NCI-H446 treated with DMSO at 0.1 percent for 48 hours (cell line): ENCODE results near the gene UBE4B.
A peak's percentile ranks its signal among the peaks of the same experiment; 100 is the strongest.
"Not testable (repeated sequence)": the region's sequence is repeated elsewhere in the genome, so short reads cannot be mapped to it uniquely, and the experiment has no call there.

ENCODE experiments used
- DNase-seq: peaks from one replicate; lab custom pipeline; 2025; lab: John Stamatoyannopoulos, UW

UBE4B gene

DNA sequence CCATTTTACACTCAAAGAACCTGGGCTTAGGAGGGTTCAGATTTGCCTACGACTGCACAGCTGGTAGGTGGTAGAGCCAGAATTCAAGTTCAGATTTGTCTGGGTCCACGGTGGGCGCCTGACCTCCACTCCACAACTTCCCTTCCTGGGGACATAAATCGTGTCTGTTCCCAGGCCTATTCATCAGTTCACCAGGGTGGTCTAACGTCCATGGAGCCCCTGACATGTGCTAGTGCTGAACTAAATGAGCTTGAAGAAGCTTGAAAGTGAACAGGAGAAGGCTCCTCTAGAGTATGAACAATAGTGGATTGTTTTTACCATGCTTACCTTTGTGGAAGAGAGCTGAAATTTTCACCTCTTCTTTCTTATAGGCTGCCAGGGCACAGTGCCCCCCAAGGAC is 145.1 kb downstream of the UBE4B start:
- DNase-seq = no peak

- DNase-seq = no peak
Observed at GRCh38 chr1:10178597-10179405, 146.0 kb downstream of the UBE4B start.

DNA sequence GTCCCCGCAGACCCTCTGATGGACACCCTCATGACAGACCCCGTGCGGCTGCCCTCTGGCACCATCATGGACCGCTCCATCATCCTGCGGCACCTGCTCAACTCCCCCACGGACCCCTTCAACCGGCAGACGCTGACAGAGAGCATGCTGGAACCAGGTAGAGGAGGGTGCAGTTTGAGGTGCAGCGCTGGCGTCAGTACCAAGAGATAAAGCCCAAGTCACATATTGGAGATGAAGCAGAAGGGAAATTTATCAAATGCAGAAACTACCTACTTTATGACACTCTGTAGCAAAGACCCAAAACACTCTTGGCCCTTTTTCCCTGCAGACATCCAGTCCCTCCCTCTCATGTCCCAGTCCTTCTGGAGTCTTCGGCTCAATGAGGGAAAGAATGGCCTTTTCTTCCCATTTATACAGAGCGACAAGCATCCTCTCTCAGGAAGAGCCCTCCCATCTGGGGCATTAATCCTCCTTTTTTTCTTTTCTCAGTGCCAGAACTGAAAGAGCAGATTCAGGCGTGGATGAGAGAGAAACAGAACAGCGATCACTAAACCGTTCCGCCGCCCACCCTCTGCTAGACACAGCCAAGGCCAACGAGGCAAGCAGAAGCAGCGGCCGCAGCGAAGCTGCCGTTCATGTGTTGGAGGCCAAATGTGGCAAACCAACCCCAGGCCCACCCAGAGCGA is 146.8 kb downstream of the UBE4B start:
- DNase-seq = no peak

DNA sequence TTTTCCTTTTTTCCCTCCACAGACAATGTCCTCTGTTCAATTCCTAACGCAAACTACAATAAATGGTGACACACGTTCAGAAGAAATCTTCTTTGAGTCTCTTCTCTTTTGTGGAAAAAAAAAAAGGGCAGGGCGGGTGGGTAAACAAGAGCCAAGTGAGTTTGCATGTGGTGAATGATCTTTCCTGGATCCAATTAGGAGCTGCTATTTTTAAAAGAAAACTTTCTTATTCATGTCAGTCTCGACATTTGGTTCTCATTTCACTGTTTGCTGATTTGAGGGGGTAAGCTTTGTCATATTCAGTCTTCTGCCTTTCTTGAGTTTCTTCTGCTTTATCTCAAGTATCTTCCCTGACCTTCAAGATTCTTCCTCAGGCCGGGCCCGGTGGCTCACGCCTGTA is 148.4 kb downstream of the UBE4B start:
- no peak for DNase-seq

GRCh38 chr1:10185759-10186158 is 153.0 kb downstream of the UBE4B start:
- no peak for DNase-seq

DNA sequence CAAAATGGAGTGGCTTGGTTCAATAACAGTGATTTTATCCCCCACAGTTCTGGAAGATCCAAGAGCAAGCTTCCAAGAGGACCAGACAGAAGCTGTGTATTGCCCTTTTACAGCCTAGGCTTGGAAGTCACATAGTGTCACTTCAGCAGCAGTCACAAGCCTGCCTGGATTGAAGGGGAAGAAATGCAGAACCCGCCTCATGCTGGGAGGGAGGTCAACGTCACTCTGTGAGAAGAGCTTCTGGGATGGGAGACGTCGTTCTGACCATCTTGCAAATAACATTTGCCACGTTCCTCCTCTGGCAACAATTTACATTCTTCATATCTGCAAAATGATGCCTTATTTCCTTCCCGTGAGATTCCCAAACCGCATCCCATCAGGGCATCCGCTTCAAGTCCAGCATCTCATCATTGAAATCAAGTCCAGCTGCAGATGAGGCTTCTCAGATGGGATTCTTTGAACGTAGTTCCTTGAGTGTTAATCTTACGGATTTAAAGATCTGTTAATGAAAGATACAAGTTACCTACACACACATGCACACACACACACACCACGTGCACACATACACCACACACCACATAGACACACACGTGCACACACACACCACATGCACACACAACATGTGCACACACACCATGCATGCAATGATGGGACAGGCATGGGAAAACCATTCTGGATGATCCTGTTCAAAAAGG is 153.7 kb downstream of the UBE4B start:
- no peak for DNase-seq

GRCh38 chr1:10187026-10187334 is 154.2 kb downstream of the UBE4B start:
- no peak for DNase-seq

- no peak for DNase-seq
Observed at GRCh38 chr1:10188133-10188650, 155.4 kb downstream of the UBE4B start.

DNA sequence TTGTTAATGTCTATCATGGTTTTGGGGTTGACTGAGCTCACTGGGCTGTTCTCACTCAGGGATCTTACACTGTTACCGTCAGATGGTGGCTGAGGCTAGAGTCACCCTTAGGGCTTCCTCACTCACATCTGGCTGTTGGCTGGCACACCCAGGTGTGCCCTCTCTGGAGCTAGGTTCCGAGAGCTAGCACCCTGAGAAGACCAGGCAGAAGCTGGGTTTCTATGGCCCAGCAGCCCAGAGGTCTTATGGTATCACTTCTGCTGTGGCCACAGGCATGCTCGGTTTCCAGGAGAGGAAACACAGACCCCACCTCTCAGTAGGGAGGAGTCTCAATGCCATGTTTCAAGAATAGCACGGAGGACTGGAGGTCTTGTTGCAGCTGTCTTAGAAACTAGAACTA is 156.9 kb downstream of the UBE4B start:
- DNase-seq = no peak

DNA sequence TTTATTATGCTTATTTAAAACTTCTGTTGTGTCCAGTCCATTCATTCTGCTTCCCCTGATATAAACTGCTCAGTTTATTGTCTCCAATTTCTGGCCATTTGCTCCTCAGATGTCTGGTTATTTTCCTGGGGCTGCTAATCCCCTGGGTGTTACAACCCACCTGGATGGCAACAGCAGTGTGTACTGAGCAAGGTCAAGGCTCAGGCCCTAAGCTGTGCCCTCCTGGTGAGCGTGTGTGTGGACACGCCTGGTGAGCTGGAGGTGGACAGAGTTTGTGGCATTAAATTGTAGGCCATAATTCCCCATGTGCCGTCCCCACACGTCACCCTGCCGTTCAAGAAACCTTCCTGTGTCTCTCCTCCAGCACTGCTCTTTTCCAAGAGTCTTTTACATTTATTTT is 159.5 kb downstream of the UBE4B start:
- no peak for DNase-seq

DNA sequence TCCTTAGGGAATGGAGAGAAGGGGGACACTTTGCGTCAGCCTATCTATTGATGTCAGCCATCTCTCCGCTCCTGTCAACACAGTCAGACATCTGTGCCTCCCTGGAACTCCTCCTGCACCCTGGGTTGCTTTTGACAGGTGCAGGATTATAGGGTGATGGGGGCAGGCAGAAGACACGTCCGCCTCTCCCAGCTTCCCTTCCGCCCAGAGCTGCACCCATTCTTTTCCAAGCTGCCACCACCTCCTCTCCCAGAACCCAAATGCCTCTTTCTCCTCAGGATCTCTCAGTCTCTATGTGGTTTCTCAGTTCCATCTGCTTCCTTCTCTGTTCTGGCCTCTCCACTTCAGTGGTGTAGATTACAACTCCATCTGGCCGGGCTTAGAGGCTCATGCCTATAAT is 160.5 kb downstream of the UBE4B start:
- DNase-seq = no peak

DNA sequence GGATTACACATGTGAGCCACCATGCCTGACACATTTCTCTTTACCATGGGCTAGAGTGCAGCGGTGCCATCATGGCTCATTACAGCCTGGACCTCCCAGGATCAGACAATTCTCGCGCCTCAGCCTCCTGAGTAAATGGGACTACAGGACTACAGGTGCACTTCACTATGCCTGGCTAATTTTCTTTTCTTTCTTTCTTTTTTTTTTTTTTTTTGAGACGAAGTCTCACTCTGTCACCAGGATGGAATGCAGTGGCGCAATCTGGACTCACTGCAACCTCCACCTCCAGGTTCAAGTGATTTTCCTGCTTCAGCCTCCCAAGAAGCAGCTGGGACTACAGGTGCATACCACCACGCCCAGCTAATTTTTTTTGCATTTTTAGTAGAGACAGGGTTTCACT is 162.8 kb downstream of the UBE4B start:
- DNase-seq = no peak

GRCh38 chr1:10196976-10197375 is 164.2 kb downstream of the UBE4B start:
- DNase-seq = peak; percentile 70

DNA sequence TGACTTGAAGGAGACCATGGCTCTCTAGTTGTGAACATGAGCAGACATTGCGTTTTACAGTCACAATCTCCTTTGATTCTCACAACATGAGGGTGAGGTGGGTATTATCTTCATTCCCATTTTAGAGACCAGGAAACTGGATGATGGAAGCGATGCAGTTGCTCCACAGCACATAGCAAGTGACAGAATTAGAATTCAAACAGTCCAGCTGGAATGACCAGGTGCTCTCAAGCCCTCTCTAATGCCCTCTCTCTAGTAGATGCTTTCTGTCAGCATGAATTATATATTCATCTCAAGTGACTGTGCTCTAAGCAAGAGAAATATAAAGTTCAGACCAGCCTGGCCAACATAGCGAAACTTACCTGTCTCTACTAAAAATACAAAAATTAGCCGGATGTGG is 167.9 kb downstream of the UBE4B start:
- no peak for DNase-seq

DNA sequence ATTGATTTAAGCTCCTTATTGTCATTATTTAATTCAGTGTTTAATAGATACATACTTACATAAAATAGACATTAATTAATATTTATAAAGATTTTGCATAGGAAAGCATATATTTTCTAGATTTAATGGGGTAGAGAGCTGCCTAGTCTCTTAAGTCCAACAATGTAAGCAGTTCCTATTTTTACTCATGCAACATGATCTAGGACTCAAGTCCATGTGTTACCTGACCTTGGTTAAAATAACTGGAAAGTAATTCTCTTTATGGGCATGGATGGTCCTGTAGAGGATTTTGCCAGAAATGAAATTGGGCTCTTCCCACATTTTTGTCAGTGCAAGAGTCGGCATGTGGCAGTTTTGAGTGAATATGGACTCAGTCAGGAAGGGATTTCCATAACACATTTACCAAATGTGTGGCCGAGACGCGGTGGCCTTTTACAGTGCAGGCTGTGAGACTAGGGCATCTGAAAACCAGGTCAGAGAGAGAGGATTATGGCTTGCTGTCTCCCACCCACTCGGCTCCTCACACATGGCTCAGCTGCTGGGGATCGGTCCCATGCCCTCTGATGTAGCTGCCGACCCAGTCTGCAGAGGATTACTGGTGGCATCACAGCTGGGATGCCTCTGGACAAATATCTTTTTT is 171.4 kb downstream of the UBE4B start:
- DNase-seq = no peak

- not testable (repeated sequence) for DNase-seq
Observed at GRCh38 chr1:10205206-10205605, 172.4 kb downstream of the UBE4B start.

GRCh38 chr1:10207810-10208209 is 175.1 kb downstream of the UBE4B start:
- DNase-seq = no peak

DNA sequence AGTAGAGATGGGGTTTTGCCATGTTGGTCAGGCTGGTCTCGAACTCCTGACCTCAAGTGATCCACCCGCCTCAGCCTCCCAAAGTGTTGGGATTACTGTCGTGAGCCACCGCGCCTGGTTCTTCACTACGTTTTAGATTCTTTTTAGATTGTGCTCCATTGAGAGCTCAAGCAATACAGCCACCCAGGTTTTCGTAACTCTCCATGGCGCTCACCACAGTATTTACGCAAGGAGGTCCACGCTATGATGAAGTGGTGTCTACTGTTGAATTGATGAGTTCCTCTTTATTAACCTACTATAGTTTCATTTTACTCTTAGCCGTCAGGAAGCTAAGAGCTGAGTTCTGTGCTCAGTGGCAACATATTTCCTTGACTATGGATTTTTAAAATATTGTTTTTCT is 175.8 kb downstream of the UBE4B start:
- no peak for DNase-seq

DNA sequence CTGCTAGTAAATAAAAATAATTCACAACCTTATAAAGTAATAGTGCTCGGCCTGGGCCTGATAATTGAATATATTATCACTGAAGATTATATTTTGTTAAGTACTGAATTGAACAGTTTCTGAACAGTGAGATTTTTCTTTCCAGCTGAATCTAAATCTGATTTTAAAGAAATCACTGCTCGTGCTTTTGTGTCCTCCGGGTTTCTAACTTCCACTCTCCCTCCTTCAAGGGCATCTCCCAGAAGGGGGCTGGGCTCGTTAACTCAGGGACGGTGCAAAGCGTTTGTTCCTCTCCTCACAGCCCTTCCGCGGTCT is 176.8 kb downstream of the UBE4B start:
- DNase-seq = no peak

- DNase-seq = peak; percentile 97
Observed at GRCh38 chr1:10209905-10210810, 177.4 kb downstream of the UBE4B start, which contains the start of gene KIF1B. Gene KIF1B (plus strand): TSS chr1:10210570. CDS start chr1:10232329, 21,759 bp downstream.
